Upper lobe of left lung (tissue), 6 donors: ENCODE data around the gene GTPBP1. TPM values are rescaled to one million over a fixed set of nuclear protein-coding genes. Genes with fewer than 3 reads are reported as not detected.

Experiments
- ATAC-seq, 2 donors: fragments of 200-7000 bp; cut with Tn5 transposase; one replicate each; pipeline ENCODE4 v1.9.1; 2022; ENCODE audit warnings: mild to moderate bottlenecking in 2 of 2, moderate library complexity in 2 of 2; ENCODE audit not compliant: low FRiP score in 2 of 2
- DNase-seq, 2 donors: peaks; one replicate each; pipeline ENCODE4 v3.0.0-alpha.2; 2019 to 2020
- H3K27ac ChIP-seq, 4 donors: fragments of 200-600 bp; sonication (generic); one replicate each; pipeline ENCODE4 v1.5.1; 2016 to 2019
- H3K27me3 ChIP-seq, 4 donors: fragments of 200-600 bp; sonication (generic); one replicate each; pipeline ENCODE4 v1.5.1; 2017 to 2019
- H3K36me3 ChIP-seq, 4 donors: fragments of 200-600 bp; sonication (generic); one replicate each; pipeline ENCODE4 v1.5.1; 2016 to 2019
- H3K4me1 ChIP-seq, 4 donors: fragments of 200-600 bp; sonication (generic); one replicate each; pipeline ENCODE4 v1.5.1; 2018 to 2019
- H3K4me3 ChIP-seq, 4 donors: fragments of 200-600 bp; sonication (generic); one replicate each; pipeline ENCODE4 v1.5.1; 2017 to 2019; ENCODE audit warnings: mild to moderate bottlenecking in 2 of 4, moderate library complexity in 1 of 4
- H3K9me3 ChIP-seq, 4 donors: fragments of 200-600 bp; sonication (generic); one replicate each; pipeline ENCODE4 v1.5.1; 2018 to 2019
- EP300 ChIP-seq, 4 donors: sonication (generic); formaldehyde crosslinking; IDR thresholded peaks; one replicate each; pipeline ENCODE4 v1.5.1; 2017; ENCODE audit warnings: antibody characterized with exemption in 4 of 4, control low read depth in 2 of 4
- POLR2A ChIP-seq, 4 donors: fragments of 450-650 bp; IDR thresholded peaks; one replicate each; pipeline ENCODE4 v1.5.1; 2016 to 2017; ENCODE audit warnings: antibody characterized with exemption in 4 of 4, mild to moderate bottlenecking in 2 of 4
- POLR2AphosphoS5 ChIP-seq, 2 donors: sonication (generic); formaldehyde crosslinking; IDR thresholded peaks; one replicate each; pipeline ENCODE4 v1.5.1; 2017; ENCODE audit warnings: antibody characterized with exemption in 2 of 2
- WGBS, 2 donors: methylation state at CpG; one replicate each; pipeline ENCODE4 v1.1.5; 2017 to 2018; 5-methylcytosine and 5-hydroxymethylcytosine counted together
- total RNA-seq, 6 donors: library from RNA; depleted of rRNA in 4 of 6; stranded (reverse); fragments of >200 nt in 4 of 6; gene quantifications; one replicate each; pipeline versions ENCODE4 v1.1.0 to v1.2.1, GENCODE V29; 2016 to 2021
- TF ChIP-seq, protein P1 (sequence below), 6 experiments: fragments of 450-650 bp in 4 of 6; fragments of 200-600 bp in 2 of 6; sonication (generic) in 2 of 6; IDR thresholded peaks; one replicate each; pipeline ENCODE4 v1.5.1; 2016 to 2019; ENCODE audit warnings: antibody characterized with exemption in 6 of 6
- donor health status: DM: no; HTN: no; CAD: no; lungs with moderate emphysema.
- donor health status: DM: no; HTN: yes; CAD: no; lungs with severe emphysema.

The GTPBP1 gene
- total RNA-seq, 6 donors from 2014 or later = 57.9 to 176 (median 73.6) TPM

DNA sequence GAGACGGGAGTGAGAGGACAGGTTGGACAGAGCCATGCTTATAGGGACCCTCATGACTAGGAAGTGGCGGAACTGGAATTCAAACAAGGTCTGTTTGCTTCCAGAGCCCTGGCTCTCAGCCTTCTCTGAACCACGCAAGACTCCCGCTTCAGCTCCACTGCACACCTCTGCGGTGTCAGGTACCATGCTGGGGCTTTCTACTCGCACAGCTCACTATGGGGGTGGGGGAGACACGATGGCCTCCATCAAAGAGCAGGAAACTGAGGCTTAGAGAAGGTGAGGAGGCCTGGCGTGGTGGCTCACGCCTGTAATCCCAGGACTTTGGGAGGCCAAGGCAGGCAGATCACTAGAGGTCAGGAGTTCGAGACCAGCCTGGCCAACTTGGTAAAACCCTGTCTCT, 35.8 kb downstream of the GTPBP1 start:
- Histone ChIP-seq H3K36me3 (peaks cover 81 to 100% (median 99%) of the 10 kb centered on the region in 4 donors), H3K4me1 (no peaks in the 10 kb centered on the region), H3K27ac (no peak overlapping the region), H3K4me3 (no peak overlapping the region), H3K9me3 (no peaks in the 10 kb centered on the region), H3K27me3 (no peaks in the 10 kb centered on the region)
- ATAC-seq = no peak
- no peak for DNase-seq
- WGBS, 2 donors = 94 to 100% methylated on average over 6 to 10 of the region's 10 CpGs
- TF ChIP-seq EP300 (IDR thresholded peaks at IDR 0.05) = no peak
- TF ChIP-seq POLR2AphosphoS5 (IDR thresholded peaks at IDR 0.05) = no peak
- TF ChIP-seq POLR2A (IDR thresholded peaks at IDR 0.05) = no peak
- TF ChIP-seq, protein P1, sequence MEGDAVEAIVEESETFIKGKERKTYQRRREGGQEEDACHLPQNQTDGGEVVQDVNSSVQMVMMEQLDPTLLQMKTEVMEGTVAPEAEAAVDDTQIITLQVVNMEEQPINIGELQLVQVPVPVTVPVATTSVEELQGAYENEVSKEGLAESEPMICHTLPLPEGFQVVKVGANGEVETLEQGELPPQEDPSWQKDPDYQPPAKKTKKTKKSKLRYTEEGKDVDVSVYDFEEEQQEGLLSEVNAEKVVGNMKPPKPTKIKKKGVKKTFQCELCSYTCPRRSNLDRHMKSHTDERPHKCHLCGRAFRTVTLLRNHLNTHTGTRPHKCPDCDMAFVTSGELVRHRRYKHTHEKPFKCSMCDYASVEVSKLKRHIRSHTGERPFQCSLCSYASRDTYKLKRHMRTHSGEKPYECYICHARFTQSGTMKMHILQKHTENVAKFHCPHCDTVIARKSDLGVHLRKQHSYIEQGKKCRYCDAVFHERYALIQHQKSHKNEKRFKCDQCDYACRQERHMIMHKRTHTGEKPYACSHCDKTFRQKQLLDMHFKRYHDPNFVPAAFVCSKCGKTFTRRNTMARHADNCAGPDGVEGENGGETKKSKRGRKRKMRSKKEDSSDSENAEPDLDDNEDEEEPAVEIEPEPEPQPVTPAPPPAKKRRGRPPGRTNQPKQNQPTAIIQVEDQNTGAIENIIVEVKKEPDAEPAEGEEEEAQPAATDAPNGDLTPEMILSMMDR (IDR thresholded peaks at IDR 0.05) = no peak

DNA sequence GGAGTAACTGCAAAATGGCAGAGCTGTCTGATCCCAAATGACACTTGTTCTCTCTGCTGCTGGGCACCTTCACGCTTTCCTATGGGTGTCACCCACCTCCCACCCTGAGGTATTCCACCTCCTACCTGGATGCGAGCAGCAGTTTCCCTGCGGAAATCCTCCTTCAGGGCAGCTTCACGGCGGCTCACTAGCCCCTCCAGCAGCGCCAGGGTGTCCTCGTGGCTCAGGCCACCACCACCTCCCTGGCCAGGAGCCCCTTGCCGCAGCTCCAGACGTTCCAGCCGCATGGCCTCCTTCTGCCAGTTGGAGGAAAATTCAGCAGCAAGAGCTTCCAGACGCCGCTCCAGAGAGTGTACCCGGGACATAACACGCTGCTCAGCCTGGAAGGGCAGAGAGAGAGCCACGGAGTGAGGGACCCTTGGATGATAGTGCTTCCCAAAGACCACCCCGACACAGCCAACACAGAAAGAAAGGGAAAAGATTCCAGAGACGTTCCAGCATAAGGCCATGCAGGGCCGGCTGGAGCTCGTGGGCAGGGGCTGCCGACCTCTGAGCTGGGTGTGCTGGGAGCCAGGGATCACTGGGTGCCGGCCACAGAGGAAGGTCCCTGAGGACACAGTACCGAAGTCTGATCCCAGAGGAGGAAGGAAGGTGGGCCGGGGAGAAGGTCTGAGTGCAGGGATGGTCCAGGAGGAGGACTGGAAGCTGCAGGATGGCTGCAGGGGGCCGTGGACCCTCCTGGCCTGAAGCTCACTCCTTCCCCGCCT, 36.6 kb downstream of the GTPBP1 start:
- H3K27me3 ChIP-seq = no peaks in the 10 kb centered on the region
- H3K27ac ChIP-seq = no peak overlapping the region
- DNase-seq = no peak
- ATAC-seq = no peak
- no peak overlapping the region for H3K4me3 ChIP-seq
- H3K9me3 ChIP-seq = no peaks in the 10 kb centered on the region
- H3K4me1 ChIP-seq = no peaks in the 10 kb centered on the region
- TF ChIP-seq EP300 (IDR thresholded peaks at IDR 0.05) = no peak
- TF ChIP-seq POLR2A (IDR thresholded peaks at IDR 0.05) = no peak
- TF ChIP-seq, protein P1 (IDR thresholded peaks at IDR 0.05) = no peak
- TF ChIP-seq POLR2AphosphoS5 (IDR thresholded peaks at IDR 0.05) = no peak
- peaks cover 84 to 100% (median 99%) of the 10 kb centered on the region in 4 donors for H3K36me3 ChIP-seq
- 95 to 96% methylated on average over 20 to 25 of the region's 25 CpGs for WGBS, 2 donors

DNA sequence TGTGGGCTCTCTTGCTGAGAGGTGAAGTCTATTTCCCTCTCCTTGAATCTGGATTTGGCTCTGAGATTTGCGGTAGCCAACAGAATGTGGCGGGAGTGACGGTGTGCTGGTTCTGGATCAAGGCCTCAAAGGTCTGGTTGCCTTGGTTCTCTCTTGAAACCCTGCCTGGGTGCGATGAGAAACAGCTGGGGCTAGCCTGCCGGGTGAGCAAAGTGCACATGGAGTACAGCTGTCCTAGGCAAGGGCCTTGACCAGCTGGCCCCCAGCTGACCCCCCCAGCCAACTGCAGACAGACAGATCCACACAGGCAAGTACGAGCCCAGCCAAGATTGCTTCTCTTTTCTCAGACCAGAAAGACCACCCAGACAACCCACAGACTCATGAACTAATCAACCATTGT, 39.2 kb downstream of the GTPBP1 start:
- DNase-seq (no peak), ATAC-seq (no peak)
- Histone ChIP-seq H3K4me1 (peaks cover 0 to 6% (median 0%) of the 10 kb centered on the region in 4 donors), H3K27ac (no peak overlapping the region), H3K4me3 (no peak overlapping the region), H3K36me3 (peaks cover 84 to 100% (median 98%) of the 10 kb centered on the region in 4 donors), H3K9me3 (no peaks in the 10 kb centered on the region), H3K27me3 (no peaks in the 10 kb centered on the region)
- WGBS, 2 donors = 85 to 100% methylated on average over 4 to 6 of the region's 6 CpGs
- TF ChIP-seq EP300 (IDR thresholded peaks at IDR 0.05) (no peak), POLR2A (IDR thresholded peaks at IDR 0.05) (no peak), POLR2AphosphoS5 (IDR thresholded peaks at IDR 0.05) (no peak)
- TF ChIP-seq, protein P1 (IDR thresholded peaks at IDR 0.05) = no peak

DNA sequence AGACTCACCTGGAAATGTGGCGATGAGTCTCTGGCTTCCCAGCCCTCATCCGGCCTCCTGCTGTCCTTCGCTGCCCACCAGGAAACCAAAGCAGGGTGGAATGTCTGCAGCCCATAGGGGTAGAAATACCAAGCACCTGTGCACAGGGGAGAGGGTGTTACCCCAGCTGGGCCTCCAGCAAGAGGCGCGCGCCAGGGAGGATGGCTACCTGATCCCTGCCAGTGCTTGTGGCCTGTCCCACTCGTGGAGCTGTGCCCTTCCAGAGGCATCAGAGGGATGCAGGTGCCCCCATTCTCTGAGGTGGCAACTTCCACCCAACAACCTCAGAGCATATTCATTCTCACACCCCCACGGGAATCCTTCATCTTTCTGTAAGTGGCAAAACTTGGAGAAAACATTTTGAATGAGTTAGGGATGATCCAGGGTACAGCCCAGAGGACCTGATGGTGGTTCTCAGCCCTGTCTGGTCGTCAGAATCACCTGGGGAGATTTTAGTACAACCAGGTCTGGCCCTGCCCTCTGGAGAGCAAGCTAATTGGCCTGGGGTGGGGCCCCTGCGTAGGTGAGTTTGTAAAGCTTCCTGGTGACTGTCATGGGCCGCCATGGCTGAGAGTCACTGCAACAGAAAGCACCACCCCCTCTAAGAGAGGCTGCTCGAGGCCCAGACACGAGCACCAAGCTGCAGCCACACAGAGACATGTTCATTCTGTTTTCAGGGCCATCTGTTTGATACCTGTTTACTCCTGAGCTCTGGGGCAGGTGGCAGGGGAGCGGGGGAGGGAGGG, 40.1 kb downstream of the GTPBP1 start:
- WGBS, 2 donors = 87 to 90% methylated on average over 9 to 14 of the region's 14 CpGs
- no peak for DNase-seq
- no peaks in the 10 kb centered on the region for H3K9me3 ChIP-seq
- peaks cover 3 to 6% (median 4%) of the 10 kb centered on the region in 4 donors for H3K4me1 ChIP-seq
- TF ChIP-seq EP300 (IDR thresholded peaks at IDR 0.05) (no peak), POLR2AphosphoS5 (IDR thresholded peaks at IDR 0.05) (no peak), POLR2A (IDR thresholded peaks at IDR 0.05) (no peak)
- TF ChIP-seq, protein P1 (IDR thresholded peaks at IDR 0.05) = no peak
- ATAC-seq = peak in 1 of 2 donors; percentile 2
- H3K27ac ChIP-seq = no peak overlapping the region
- H3K4me3 ChIP-seq = no peak overlapping the region
- no peaks in the 10 kb centered on the region for H3K27me3 ChIP-seq
- peaks cover 84 to 100% (median 98%) of the 10 kb centered on the region in 4 donors for H3K36me3 ChIP-seq
